B cell (primary cell): ENCODE data around the gene PHLDB3. TPM values are rescaled to one million over a fixed set of nuclear protein-coding genes. Genes with fewer than 3 reads are reported as not detected.
A peak's percentile ranks its signal among the peaks of the same experiment; 100 is the strongest.

Experiments
- ATAC-seq: fragments of 200-7000 bp; cut with Tn5 transposase; one replicate; pipeline ENCODE4 v1.10.0; 2021; ENCODE audit warnings: low read depth, mild to moderate bottlenecking, moderate number of reproducible peaks, moderate library complexity
- CTCF ChIA-PET: fragments of 350-600 bp; sonication (Branson Sonifier 250); formaldehyde crosslinking; loops from one replicate; lab custom pipeline; 2021; ENCODE audit warnings: antibody characterized with exemption, inconsistent platforms; lab: Charles Lee
- POLR2A ChIA-PET: fragments of 350-600 bp; sonication (Branson Sonifier 250); formaldehyde crosslinking; loops from one replicate; lab custom pipeline; 2021; ENCODE audit warnings: antibody characterized with exemption; lab: Charles Lee
- DNase-seq: peaks from one replicate; pipeline ENCODE4 v3.0.0; 2013
- H2AFZ ChIP-seq: 2 replicates; pipeline ENCODE4 v1.6.1; 2012; ENCODE audit warnings: mild to moderate bottlenecking, low read depth, low read length; ENCODE audit not compliant: insufficient read depth, poor library complexity, severe bottlenecking
- H3K27ac ChIP-seq, 2 donors: 1 replicate in 1 of 2; 2 replicates in 1 of 2; pipeline ENCODE4 v1.5.1; 2012 to 2013; ENCODE audit warnings: low read length in 2 of 2, mild to moderate bottlenecking in 2 of 2, moderate library complexity in 1 of 2
- H3K27me3 ChIP-seq, 4 experiments: fragments of 200-600 bp in 1 of 4; sonication (generic) in 1 of 4; replicated peaks in 1 of 4; 1 replicate in 2 of 4; 2 replicates in 2 of 4; pipeline versions ENCODE4 v1.6.1 to v1.7.0; 2013 to 2016; ENCODE audit warnings: low read length in 3 of 4, mild to moderate bottlenecking in 2 of 4, mixed read lengths in 1 of 4, moderate library complexity in 1 of 4; ENCODE audit not compliant: insufficient read depth in 4 of 4, control insufficient read depth in 3 of 4; ENCODE audit errors: control extremely low read depth in 1 of 4
- H3K36me3 ChIP-seq, 2 experiments: replicated peaks in 1 of 2; 1 replicate in 1 of 2; 2 replicates in 1 of 2; pipeline versions ENCODE4 v1.6.1 to v1.7.1; 2013; ENCODE audit warnings: low read length in 1 of 2; ENCODE audit not compliant: insufficient read depth in 2 of 2, control insufficient read depth in 1 of 2; ENCODE audit errors: control extremely low read depth in 1 of 2, extremely low read depth in 1 of 2
- H3K4me1 ChIP-seq, 2 donors: fragments of 200-600 bp in 1 of 2; sonication (generic) in 1 of 2; 1 replicate in 1 of 2; 2 replicates in 1 of 2; pipeline versions ENCODE4 v1.5.1 to v1.6.1; 2013 to 2017; ENCODE audit warnings: low read length in 2 of 2; ENCODE audit not compliant: control insufficient read depth in 2 of 2, insufficient read depth in 2 of 2
- H3K4me2 ChIP-seq: replicated peaks from 2 replicates; pipeline ENCODE3; 2012; ENCODE audit warnings: mild to moderate bottlenecking, low read depth, low read length; ENCODE audit not compliant: poor library complexity, severe bottlenecking
- H3K4me3 ChIP-seq, 5 experiments: fragments of 200-600 bp in 1 of 5; sonication (generic) in 1 of 5; 1 replicate in 3 of 5; 2 replicates in 2 of 5; pipeline versions ENCODE4 v1.5.1 to v1.7.0; 2011 to 2016; ENCODE audit warnings: low read length in 4 of 5, mild to moderate bottlenecking in 4 of 5, low read depth in 2 of 5, control low read depth in 1 of 5, moderate library complexity in 1 of 5; ENCODE audit not compliant: insufficient read depth in 1 of 5; ENCODE audit errors: control extremely low read depth in 1 of 5, extremely low read depth in 1 of 5
- H3K79me2 ChIP-seq: fragments of 200-600 bp; sonication (generic); one replicate; pipeline ENCODE4 v1.6.0; 2016; ENCODE audit warnings: low read length; ENCODE audit not compliant: control insufficient read depth, insufficient read depth
- H3K9ac ChIP-seq: fragments of 200-600 bp; sonication (generic); 2 replicates; pipeline ENCODE4 v1.6.1; 2017; ENCODE audit warnings: mild to moderate bottlenecking, low read length, moderate library complexity
- H3K9me3 ChIP-seq, 3 donors: one replicate each; pipeline versions ENCODE4 v1.6.1 to v1.7.1; 2013; ENCODE audit warnings: low read length in 2 of 3; ENCODE audit not compliant: control insufficient read depth in 2 of 3, insufficient read depth in 1 of 3; ENCODE audit errors: control extremely low read depth in 1 of 3
- H4K20me1 ChIP-seq: 2 replicates; pipeline ENCODE4 v1.6.0; 2012; ENCODE audit warnings: mild to moderate bottlenecking, low read length; ENCODE audit not compliant: insufficient read depth, control insufficient read depth, poor library complexity, severe bottlenecking
- H3K27ac Mint-ChIP-seq: one replicate; pipeline ENCODE4 v1.8.0; 2021; ENCODE audit warnings: mixed read lengths
- H3K27me3 Mint-ChIP-seq: one replicate; pipeline ENCODE4 v1.8.0; 2021; ENCODE audit warnings: mixed read lengths
- H3K4me1 Mint-ChIP-seq: one replicate; pipeline ENCODE4 v1.8.0; 2021; ENCODE audit warnings: mixed read lengths
- H3K4me3 Mint-ChIP-seq: one replicate; pipeline ENCODE4 v1.8.0; 2021; ENCODE audit warnings: mixed read lengths
- H3K9me3 Mint-ChIP-seq: one replicate; pipeline ENCODE4 v1.8.0; 2022; ENCODE audit warnings: mixed read lengths; ENCODE audit not compliant: insufficient read depth
- CTCF ChIP-seq: fragments of 200-600 bp; IDR thresholded peaks from one replicate; pipeline ENCODE4 v1.8.0; 2022; ENCODE audit warnings: antibody characterized with exemption, mild to moderate bottlenecking
- EZH2 ChIP-seq: IDR thresholded peaks from 2 replicates; pipeline ENCODE4 v1.6.1; 2012; ENCODE audit warnings: borderline replicate concordance, low read depth, mild to moderate bottlenecking, moderate library complexity, low read length; ENCODE audit not compliant: insufficient read depth, poor library complexity, severe bottlenecking
- WGBS: methylation state at CpG from one replicate; pipeline ENCODE4 v1.1.5; 2013; ENCODE audit warnings: missing lambda C conversion rate; ENCODE audit not compliant: insufficient coverage; 5-methylcytosine and 5-hydroxymethylcytosine counted together
- intact Hi-C: fragments of 100-400 bp; cut with micrococcal nuclease; formaldehyde crosslinking; loops from one replicate; pipeline ENCODE4 v1.10.0; 2022
- polyA plus RNA-seq: library from polyadenylated mRNA; depleted of rRNA; stranded (reverse); fragments of >200 nt; gene quantifications from 2 replicates; pipeline ENCODE4 v1.2.3, GENCODE V29; 2012
- total RNA-seq, 2 donors: library from RNA; stranded (reverse); fragments of 120-200 nt in 1 of 2; gene quantifications; 1 replicate in 1 of 2; 2 replicates in 1 of 2; pipeline versions ENCODE4 v1.2.3 to v1.2.4, GENCODE V29; 2013 to 2022

PHLDB3 gene
- total and polyA plus RNA-seq, 2 donors (not counting 1 experiment from before 2014, with no cell fraction given), result 10.2 to 30.7 TPM

- peak overlapping the region; percentile 10 for H3K27ac Mint-ChIP-seq
- no peak for ATAC-seq
- no peaks in the 10 kb centered on the region for H4K20me1 ChIP-seq
- H3K27ac ChIP-seq, result no peak overlapping the region
- no peak overlapping the region for H3K9ac ChIP-seq
- H3K9me3 Mint-ChIP-seq, result no peaks in the 10 kb centered on the region
- no peak for DNase-seq
- H3K36me3 ChIP-seq, result no peaks in the 10 kb centered on the region
- H3K4me3 Mint-ChIP-seq, result no peak overlapping the region
- no peaks in the 10 kb centered on the region for H3K79me2 ChIP-seq
- H3K27me3 Mint-ChIP-seq, result no peaks in the 10 kb centered on the region
- H3K9me3 ChIP-seq, result peaks cover 0 to 7% (median 0%) of the 10 kb centered on the region in 3 donors
- POLR2A ChIA-PET, result interaction anchor here (0.7 kb wide), 1 partner anchor 19 kb away, joined by 9 read pairs; no protein-coding TSS in a partner anchor
- H3K4me1 ChIP-seq, result peaks cover 22 to 28% of the 10 kb centered on the region in 2 donors
- 93% methylated on average over 3 of the region's 3 CpGs for WGBS
- intact Hi-C loops, result no loop called here
- peaks cover 39% of the 10 kb centered on the region for H3K4me1 Mint-ChIP-seq
- H3K4me3 ChIP-seq, result no peak overlapping the region
- H3K4me2 ChIP-seq, result no peak overlapping the region
- no peaks in the 10 kb centered on the region for H3K27me3 ChIP-seq
- TF ChIP-seq CTCF, result no peak
- TF ChIP-seq EZH2, result no peak
- CTCF ChIA-PET, result interaction anchor here (0.9 to 10.1 kb wide), 3 partner anchors 11 to 159 kb away, joined by 3 to 127 read pairs (median 12); no protein-coding TSS in a partner anchor
- H2AFZ ChIP-seq, result no peak overlapping the region
Measured at GRCh38 chr19:43435775-43436174, 68.8 kb downstream of the PHLDB3 start.

GRCh38 chr19:43433689-43434088 is 70.9 kb downstream of the PHLDB3 start:
- Mint-ChIP-seq H3K27ac (no peak overlapping the region), H3K4me1 (peaks cover 33% of the 10 kb centered on the region)
- POLR2A ChIA-PET, result no interaction called here

More at GRCh38 chr19:43433689-43434088, 70.9 kb downstream of the PHLDB3 start:
- Histone ChIP-seq H3K9ac (no peak overlapping the region), H3K9me3 (peaks cover 0 to 4% (median 0%) of the 10 kb centered on the region in 3 donors), H4K20me1 (no peaks in the 10 kb centered on the region), H2AFZ (no peak overlapping the region), H3K27ac (no peak overlapping the region), H3K4me2 (no peak overlapping the region), H3K27me3 (no peaks in the 10 kb centered on the region), H3K36me3 (no peaks in the 10 kb centered on the region), H3K4me3 (no peak overlapping the region), H3K79me2 (no peaks in the 10 kb centered on the region), H3K4me1 (peaks cover 18 to 21% of the 10 kb centered on the region in 2 donors)
- no peak for DNase-seq
- intact Hi-C loops, result loop anchor here (1.0 kb wide), 1 partner anchor 86 kb away; no protein-coding TSS in a partner anchor
- Mint-ChIP-seq H3K4me3 (no peak overlapping the region), H3K9me3 (no peaks in the 10 kb centered on the region), H3K27me3 (no peaks in the 10 kb centered on the region)
- CTCF ChIA-PET, result interaction anchor here (1.7 to 10.1 kb wide), 3 partner anchors 13 to 376 kb away, joined by 12 to 127 read pairs (median 14); no protein-coding TSS in a partner anchor
- 82% methylated on average over 2 of the region's 6 CpGs for WGBS
- TF ChIP-seq CTCF (no peak), EZH2 (no peak)
- ATAC-seq, result no peak
